Astrocyte (in vitro differentiated cells and primary cell): ENCODE results near the gene TENT4B.

ENCODE experiments used
- CTCF ChIP-seq: IDR thresholded peaks from 2 replicates; pipeline ENCODE4 v1.5.1; 2011; ENCODE audit warnings: low read depth, mild to moderate bottlenecking, inconsistent platforms, low read length, moderate library complexity; ENCODE audit not compliant: insufficient read depth
- EZH2 ChIP-seq: IDR thresholded peaks from 2 replicates; pipeline ENCODE4 v1.6.1; 2012; ENCODE audit warnings: mild to moderate bottlenecking, low read length, inconsistent platforms; ENCODE audit not compliant: insufficient read depth

GRCh38 chr16:50160495-50161164 is 7.5 kb downstream of the TENT4B start:
- TF ChIP-seq CTCF (no peak), EZH2 (no peak)
